ENCODE data around the gene VMP1.

Gene VMP1

DNA sequence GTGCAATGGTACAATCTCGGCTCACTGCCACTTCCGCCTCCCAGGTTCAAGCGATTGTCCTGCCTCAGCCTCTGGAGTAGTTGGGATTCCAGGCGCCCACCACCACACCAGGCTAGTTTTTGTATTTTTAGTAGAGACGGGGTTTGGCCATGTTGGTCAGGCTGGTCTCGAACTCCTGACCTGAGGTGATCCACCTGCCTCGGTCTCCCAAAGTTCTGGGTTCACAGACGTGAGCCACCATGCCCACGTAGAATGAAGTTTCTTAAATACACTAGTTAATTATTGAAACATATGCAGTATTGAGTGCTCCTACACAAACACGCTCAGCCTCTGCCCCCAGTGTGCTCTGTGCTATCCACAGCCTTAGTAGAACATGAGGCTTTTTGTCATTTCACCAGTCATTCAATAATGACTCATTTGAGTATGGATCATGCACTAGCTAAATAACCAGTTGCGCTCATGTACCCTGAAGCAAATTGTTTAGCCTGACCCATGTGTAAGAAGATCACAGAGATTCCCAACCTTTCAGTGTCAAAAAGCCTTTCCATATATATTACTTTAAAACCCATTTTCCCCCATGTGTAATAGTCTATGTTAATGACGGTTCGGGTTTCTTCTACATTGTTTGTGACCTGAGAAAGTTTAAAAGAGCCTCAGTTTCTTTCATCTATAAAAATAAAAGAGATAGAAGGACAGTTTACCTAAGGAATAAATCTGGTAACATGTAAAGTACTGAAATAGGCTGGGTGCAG lies 135.6 kb downstream of the VMP1 start:
- ChIA-PET POLR2A (interaction anchor here (0.6 to 1.6 kb wide), 4 partner anchors 13 to 90 kb away, joined by 3 to 8 read pairs (median 4); no protein-coding TSS in a partner anchor), CTCF (interaction anchor here (1.4 to 2.2 kb wide), 2 partner anchors 89 to 97 kb away, joined by 3 to 7 read pairs; no protein-coding TSS in a partner anchor)
- DNase-seq, result peak in 2 of 3 donors; percentile 64 to 66
- Histone ChIP-seq H3K4me3 (ENCODE audit: control insufficient read depth in 1 of 7, extremely low read depth in 1 of 7, insufficient read depth in 4 of 7, low read depth in 2 of 7, low read length in 6 of 7) (no peak overlapping the region), H3K36me3 (ENCODE audit: control insufficient read depth in 4 of 4, insufficient read depth in 4 of 4, low read length in 3 of 4) (peaks cover 12 to 26% (median 19%) of the 10 kb centered on the region in 4 experiments), H3K9me3 (ENCODE audit: control extremely low read depth in 1 of 5, control insufficient read depth in 4 of 5, insufficient read depth in 2 of 5, low read depth in 1 of 5, low read length in 4 of 5) (no peaks in the 10 kb centered on the region), H3K27ac (ENCODE audit: insufficient read depth in 1 of 2, low read depth in 1 of 2, low read length in 2 of 2, poor library complexity in 1 of 2, severe bottlenecking in 2 of 2) (no peak overlapping the region), H3K4me1 (ENCODE audit: control extremely low read depth in 1 of 4, control insufficient read depth in 4 of 4, insufficient read depth in 4 of 4, low read length in 3 of 4) (peaks cover 21 to 55% (median 40%) of the 10 kb centered on the region in 4 experiments), H3K27me3 (replicated peaks in 2 of 5; ENCODE audit: control insufficient read depth in 4 of 5, insufficient read depth in 5 of 5, low read length in 4 of 5) (no peaks in the 10 kb centered on the region)
- 97% methylated on average over 7 of the region's 13 CpGs for WGBS (ENCODE audit: insufficient coverage)

DNA sequence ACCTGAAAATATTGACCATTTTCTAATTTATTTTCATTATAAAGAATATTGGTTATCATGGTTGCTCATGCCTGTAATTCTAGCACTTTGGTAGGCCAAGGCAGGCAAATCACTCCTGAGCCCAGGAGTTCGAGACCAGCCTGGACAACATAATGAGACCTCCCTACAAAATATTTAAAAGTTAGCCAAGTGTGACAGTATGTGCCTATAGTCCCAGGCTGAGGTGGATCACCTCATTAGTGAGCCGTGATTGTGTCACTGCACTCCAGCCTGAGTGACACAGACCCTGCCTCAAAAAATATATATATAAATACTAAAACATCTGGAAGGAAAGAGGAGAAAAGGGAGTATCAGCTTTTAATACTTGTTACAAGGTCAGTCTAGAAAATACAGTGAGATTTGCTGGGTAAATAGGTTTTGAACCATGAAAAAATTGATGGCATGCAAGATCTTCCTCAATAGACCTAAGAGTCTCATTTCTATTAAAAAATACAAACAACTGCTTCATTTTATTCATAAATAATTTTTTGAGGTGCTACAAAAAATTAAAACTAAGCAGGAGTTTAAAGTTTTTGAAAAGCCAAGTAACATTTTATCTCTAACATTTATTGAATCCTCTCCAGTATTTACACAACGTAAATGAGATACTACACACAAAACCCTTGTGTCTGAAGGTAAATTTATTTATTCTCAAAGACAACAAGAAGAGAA lies 137.6 kb downstream of the VMP1 start:
- H3K27ac ChIP-seq (ENCODE audit: insufficient read depth in 1 of 2, low read depth in 1 of 2, low read length in 2 of 2, poor library complexity in 1 of 2, severe bottlenecking in 2 of 2), result peak overlapping the region in 1 of 2 experiments; percentile 80
- no peaks in the 10 kb centered on the region for H3K27me3 ChIP-seq (replicated peaks in 2 of 5; ENCODE audit: control insufficient read depth in 4 of 5, insufficient read depth in 5 of 5, low read length in 4 of 5)
- no peaks in the 10 kb centered on the region for H3K9me3 ChIP-seq (ENCODE audit: control extremely low read depth in 1 of 5, control insufficient read depth in 4 of 5, insufficient read depth in 2 of 5, low read depth in 1 of 5, low read length in 4 of 5)
- POLR2A ChIA-PET, result interaction anchor here (1.2 kb wide), 1 partner anchor 24 kb away, joined by 6 read pairs; no protein-coding TSS in a partner anchor
- peak overlapping the region in 1 of 7 experiments; percentile 3 for H3K4me3 ChIP-seq (ENCODE audit: control insufficient read depth in 1 of 7, extremely low read depth in 1 of 7, insufficient read depth in 4 of 7, low read depth in 2 of 7, low read length in 6 of 7)
- CTCF ChIA-PET, result no interaction called here
- no CpG with 5 or more reads among the region's 3 CpGs for WGBS (ENCODE audit: insufficient coverage)
- peaks cover 3 to 11% (median 8%) of the 10 kb centered on the region in 4 experiments for H3K36me3 ChIP-seq (ENCODE audit: control insufficient read depth in 4 of 4, insufficient read depth in 4 of 4, low read length in 3 of 4)
- H3K4me1 ChIP-seq (ENCODE audit: control extremely low read depth in 1 of 4, control insufficient read depth in 4 of 4, insufficient read depth in 4 of 4, low read length in 3 of 4), result peaks cover 13 to 63% (median 37%) of the 10 kb centered on the region in 4 experiments
- DNase-seq, result no peak

DNA sequence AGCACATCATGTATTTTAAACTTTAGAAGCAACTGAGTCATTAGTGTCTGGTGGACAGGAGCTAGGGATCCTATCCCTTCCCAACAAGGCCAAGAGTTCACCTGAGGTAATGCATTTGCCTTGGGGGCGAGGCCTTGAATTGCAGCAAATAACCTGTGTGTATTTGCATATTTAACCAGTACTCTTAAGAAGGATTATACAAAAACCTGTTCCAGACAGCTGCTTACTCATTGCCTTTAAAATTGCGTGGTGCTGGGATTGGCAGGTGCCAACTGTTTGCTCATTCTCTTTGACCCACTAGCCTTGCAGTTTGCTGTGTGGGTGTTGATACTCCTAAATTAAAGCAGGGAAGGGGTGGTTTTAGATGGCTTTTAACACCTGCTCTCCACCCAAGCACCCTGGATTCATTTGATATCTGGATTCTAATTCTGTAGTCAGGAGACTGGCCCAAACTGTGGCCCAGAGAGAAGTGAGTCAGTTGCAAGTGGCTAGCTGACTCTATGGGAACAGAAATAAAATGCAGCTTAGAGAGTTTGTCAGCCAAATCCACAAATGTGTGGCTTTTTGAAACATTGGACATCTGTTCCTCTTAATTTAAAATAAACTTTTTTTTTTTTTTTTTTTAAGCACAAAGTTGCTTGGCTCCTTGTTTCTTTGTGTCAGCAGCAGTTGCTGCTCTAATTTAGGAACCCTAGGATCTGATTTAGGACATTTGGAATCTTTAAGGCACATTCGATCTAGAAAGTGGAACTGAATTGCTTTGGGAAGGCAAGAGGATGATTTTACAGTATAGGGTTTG lies 138.3 kb downstream of the VMP1 start:
- ChIA-PET POLR2A (interaction anchor here (0.7 to 1.2 kb wide), 3 partner anchors 17 to 739 kb away, joined by 4 to 6 read pairs (median 4); partner anchors contain the start of gene TRIM37), CTCF (interaction anchor here (0.5 to 5.2 kb wide), 5 partner anchors 7 to 72 kb away, joined by 3 to 25 read pairs (median 4); no protein-coding TSS in a partner anchor)
- Histone ChIP-seq H3K27ac (ENCODE audit: insufficient read depth in 1 of 2, low read depth in 1 of 2, low read length in 2 of 2, poor library complexity in 1 of 2, severe bottlenecking in 2 of 2) (peak overlapping the region; percentile 65 to 80), H3K36me3 (ENCODE audit: control insufficient read depth in 4 of 4, insufficient read depth in 4 of 4, low read length in 3 of 4) (peaks cover 0 to 5% (median 2%) of the 10 kb centered on the region in 4 experiments), H3K4me1 (ENCODE audit: control extremely low read depth in 1 of 4, control insufficient read depth in 4 of 4, insufficient read depth in 4 of 4, low read length in 3 of 4) (peaks cover 8 to 55% (median 31%) of the 10 kb centered on the region in 4 experiments), H3K27me3 (replicated peaks in 2 of 5; ENCODE audit: control insufficient read depth in 4 of 5, insufficient read depth in 5 of 5, low read length in 4 of 5) (no peaks in the 10 kb centered on the region), H3K9me3 (ENCODE audit: control extremely low read depth in 1 of 5, control insufficient read depth in 4 of 5, insufficient read depth in 2 of 5, low read depth in 1 of 5, low read length in 4 of 5) (no peaks in the 10 kb centered on the region), H3K4me3 (ENCODE audit: control insufficient read depth in 1 of 7, extremely low read depth in 1 of 7, insufficient read depth in 4 of 7, low read depth in 2 of 7, low read length in 6 of 7) (peak overlapping the region in 1 of 7 experiments; percentile 3)
- whole genome bisulfite sequencing (ENCODE audit: insufficient coverage), result 50% methylated on average over 1 of the region's 3 CpGs
- DNase-seq, result peak in 2 of 3 donors; percentile 83 to 87

DNA sequence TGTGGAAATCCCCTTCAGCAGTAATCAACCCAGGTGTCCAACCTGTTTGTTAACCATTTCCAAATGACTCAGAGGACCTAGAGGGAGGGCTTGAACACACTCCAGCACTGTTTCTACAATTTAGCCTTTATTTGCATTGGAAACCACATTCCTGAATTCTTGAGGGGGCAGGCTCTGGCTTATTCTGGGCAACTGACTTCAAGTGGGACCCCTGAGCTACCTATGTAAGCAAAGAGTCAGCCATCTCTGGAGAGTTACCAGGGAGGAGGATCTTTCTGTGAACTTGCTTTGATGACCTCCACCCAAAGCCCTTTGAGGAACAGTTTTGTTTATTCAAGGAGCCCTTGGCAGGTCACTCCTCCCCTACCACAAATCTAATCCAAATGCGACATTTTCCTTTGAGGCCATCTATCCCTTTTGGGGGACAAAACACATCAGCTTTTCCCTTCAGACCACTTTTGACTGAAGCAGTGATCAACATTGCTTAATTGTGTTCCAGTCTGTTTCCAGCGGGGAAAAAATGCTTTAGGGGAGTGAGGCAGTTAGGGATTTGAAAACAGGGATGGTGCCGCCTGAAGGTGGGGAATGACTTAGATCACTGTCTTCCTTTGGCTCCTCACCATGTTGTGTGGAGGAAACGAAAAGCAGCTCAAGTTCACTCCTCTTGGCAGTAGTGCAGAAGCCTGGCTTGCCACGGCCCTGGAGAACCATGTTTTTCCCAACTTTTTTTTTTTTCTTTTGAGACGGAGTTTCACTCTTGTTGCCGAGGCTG lies 139.1 kb downstream of the VMP1 start:
- Histone ChIP-seq H3K27ac (ENCODE audit: insufficient read depth in 1 of 2, low read depth in 1 of 2, low read length in 2 of 2, poor library complexity in 1 of 2, severe bottlenecking in 2 of 2) (peak overlapping the region; percentile 65 to 80), H3K4me3 (ENCODE audit: control insufficient read depth in 1 of 7, extremely low read depth in 1 of 7, insufficient read depth in 4 of 7, low read depth in 2 of 7, low read length in 6 of 7) (no peak overlapping the region), H3K4me1 (ENCODE audit: control extremely low read depth in 1 of 4, control insufficient read depth in 4 of 4, insufficient read depth in 4 of 4, low read length in 3 of 4) (peaks cover 8 to 50% (median 27%) of the 10 kb centered on the region in 4 experiments), H3K9me3 (ENCODE audit: control extremely low read depth in 1 of 5, control insufficient read depth in 4 of 5, insufficient read depth in 2 of 5, low read depth in 1 of 5, low read length in 4 of 5) (no peaks in the 10 kb centered on the region), H3K27me3 (replicated peaks in 2 of 5; ENCODE audit: control insufficient read depth in 4 of 5, insufficient read depth in 5 of 5, low read length in 4 of 5) (no peaks in the 10 kb centered on the region), H3K36me3 (ENCODE audit: control insufficient read depth in 4 of 4, insufficient read depth in 4 of 4, low read length in 3 of 4) (peaks cover 0 to 5% (median 0%) of the 10 kb centered on the region in 4 experiments)
- 91% methylated on average over 7 of the region's 7 CpGs for WGBS (ENCODE audit: insufficient coverage)
- CTCF ChIA-PET, result interaction anchor here (1.0 to 5.2 kb wide), 4 partner anchors 8 to 73 kb away, joined by 3 to 25 read pairs (median 4); no protein-coding TSS in a partner anchor
- POLR2A ChIA-PET, result no interaction called here
- DNase-seq, result peak in 2 of 3 donors; percentile 89 to 92

DNA sequence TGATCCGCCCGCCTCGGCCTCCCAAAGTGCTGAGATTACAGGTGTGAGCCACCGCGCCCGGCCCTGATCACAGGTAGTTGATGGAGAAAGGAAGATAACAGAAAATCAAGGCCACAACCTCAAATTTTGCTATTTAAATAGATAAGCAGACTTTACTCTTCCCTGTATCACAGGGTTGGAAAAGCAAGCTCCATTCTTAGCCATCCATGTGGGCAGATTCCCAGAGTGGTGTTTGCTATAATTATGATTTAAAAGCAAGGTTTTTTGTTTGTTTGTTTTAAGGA lies 140.9 kb downstream of the VMP1 start:
- no peak overlapping the region for H3K27ac ChIP-seq (ENCODE audit: insufficient read depth in 1 of 2, low read depth in 1 of 2, low read length in 2 of 2, poor library complexity in 1 of 2, severe bottlenecking in 2 of 2)
- H3K9me3 ChIP-seq (ENCODE audit: control extremely low read depth in 1 of 5, control insufficient read depth in 4 of 5, insufficient read depth in 2 of 5, low read depth in 1 of 5, low read length in 4 of 5), result no peaks in the 10 kb centered on the region
- no peaks in the 10 kb centered on the region for H3K36me3 ChIP-seq (ENCODE audit: control insufficient read depth in 4 of 4, insufficient read depth in 4 of 4, low read length in 3 of 4)
- no peaks in the 10 kb centered on the region for H3K27me3 ChIP-seq (replicated peaks in 2 of 5; ENCODE audit: control insufficient read depth in 4 of 5, insufficient read depth in 5 of 5, low read length in 4 of 5)
- no peak for DNase-seq
- H3K4me1 ChIP-seq (ENCODE audit: control extremely low read depth in 1 of 4, control insufficient read depth in 4 of 4, insufficient read depth in 4 of 4, low read length in 3 of 4), result peaks cover 8 to 50% (median 27%) of the 10 kb centered on the region in 4 experiments
- ChIA-PET POLR2A (interaction anchor here (0.6 to 0.7 kb wide), 2 partner anchors 57 to 105 kb away, joined by 3 to 4 read pairs; no protein-coding TSS in a partner anchor), CTCF (interaction anchor here (2.1 to 5.2 kb wide), 3 partner anchors 9 to 21 kb away, joined by 8 to 25 read pairs (median 12); no protein-coding TSS in a partner anchor)
- 100% methylated on average over 1 of the region's 6 CpGs for WGBS (ENCODE audit: insufficient coverage)
- no peak overlapping the region for H3K4me3 ChIP-seq (ENCODE audit: control insufficient read depth in 1 of 7, extremely low read depth in 1 of 7, insufficient read depth in 4 of 7, low read depth in 2 of 7, low read length in 6 of 7)

DNA sequence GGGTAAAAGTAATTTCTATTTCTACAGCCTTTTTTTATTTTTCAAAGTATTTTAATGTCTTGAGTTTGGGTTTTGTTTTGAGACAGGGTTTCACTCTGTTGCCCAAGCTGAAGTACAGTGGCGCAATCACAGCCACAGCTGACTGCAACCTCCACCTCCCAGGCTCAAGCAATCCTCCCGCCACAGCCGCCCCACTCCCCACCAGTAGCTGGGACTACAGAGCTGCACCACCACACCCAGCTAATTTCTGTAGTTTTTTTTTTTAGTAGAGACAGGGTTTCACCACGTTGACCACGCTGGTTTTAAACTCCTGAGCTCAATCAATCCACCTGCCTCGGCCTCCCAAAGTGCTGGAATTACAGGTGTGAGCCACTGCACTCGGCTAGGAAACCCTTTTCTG lies 141.3 kb downstream of the VMP1 start:
- 79% methylated on average over 3 of the region's 7 CpGs for WGBS (ENCODE audit: insufficient coverage)
- POLR2A ChIA-PET, result no interaction called here
- Histone ChIP-seq H3K4me3 (ENCODE audit: control insufficient read depth in 1 of 7, extremely low read depth in 1 of 7, insufficient read depth in 4 of 7, low read depth in 2 of 7, low read length in 6 of 7) (no peak overlapping the region), H3K9me3 (ENCODE audit: control extremely low read depth in 1 of 5, control insufficient read depth in 4 of 5, insufficient read depth in 2 of 5, low read depth in 1 of 5, low read length in 4 of 5) (no peaks in the 10 kb centered on the region), H3K36me3 (ENCODE audit: control insufficient read depth in 4 of 4, insufficient read depth in 4 of 4, low read length in 3 of 4) (no peaks in the 10 kb centered on the region), H3K27me3 (replicated peaks in 2 of 5; ENCODE audit: control insufficient read depth in 4 of 5, insufficient read depth in 5 of 5, low read length in 4 of 5) (no peaks in the 10 kb centered on the region), H3K27ac (ENCODE audit: insufficient read depth in 1 of 2, low read depth in 1 of 2, low read length in 2 of 2, poor library complexity in 1 of 2, severe bottlenecking in 2 of 2) (no peak overlapping the region), H3K4me1 (ENCODE audit: control extremely low read depth in 1 of 4, control insufficient read depth in 4 of 4, insufficient read depth in 4 of 4, low read length in 3 of 4) (peaks cover 8 to 50% (median 27%) of the 10 kb centered on the region in 4 experiments)
- CTCF ChIA-PET, result interaction anchor here (0.9 to 5.2 kb wide), 4 partner anchors 10 to 90 kb away, joined by 3 to 25 read pairs (median 10); no protein-coding TSS in a partner anchor
- peak in 2 of 3 donors; percentile 79 to 82 for DNase-seq
